ENCODE data around the gene SUPT20HL2.
"Not testable (repeated sequence)": the region's sequence is repeated elsewhere in the genome, so short reads cannot be mapped to it uniquely, and the experiment has no call there.

GRCh38 chrX:24310916-24311315 lies 3.0 kb downstream of the SUPT20HL2 start:
- not testable (repeated sequence) for TF ChIP-seq CTCF, EP300 (IDR thresholded peaks at IDR 0.05)

Measured in stomach (tissue), 4 donors.